A549 (cell line): Measurements from ENCODE around the gene TXNIP. TPM values are rescaled to one million over a fixed set of nuclear protein-coding genes. Genes with fewer than 3 reads are reported as not detected.

Experiments used
- ATAC-seq, 2 experiments: fragments of 200-7000 bp in 1 of 2; fragments of >200 bp in 1 of 2; cut with Nextera tagmentation in 1 of 2; cut with Tn5 transposase in 1 of 2; 3 replicates each; pipeline versions ENCODE4 v1.8.0 to v1.9.1; 2018 to 2020; ENCODE audit warnings: mild to moderate bottlenecking in 1 of 2, moderate library complexity in 1 of 2
- CTCF ChIA-PET: fragments of 300-600 bp; sonication (Branson Sonifier 250); formaldehyde crosslinking; extraction: SDS; loops from one replicate; lab custom pipeline; 2021; ENCODE audit warnings: antibody characterized with exemption, inconsistent platforms; lab: Yijun Ruan, JAX
- POLR2A ChIA-PET: fragments of 350-600 bp; formaldehyde crosslinking; extraction: SDS; loops from one replicate; lab custom pipeline; 2021; ENCODE audit warnings: antibody characterized with exemption, inconsistent platforms; lab: Yijun Ruan, JAX
- DNase-seq, 2 experiments: peaks; one replicate each; pipeline versions ENCODE4 v3.0.0 to v3.0.0-alpha.2; 2011 to 2016; ENCODE audit warnings: low read depth in 1 of 2, low spot score in 1 of 2
- FAIRE-seq: peaks from 2 replicates; lab custom pipeline; 2011; peaks lifted over from hg19 to GRCh38; lab: Jason Lieb, UNC
- H3K27ac ChIP-seq, 2 experiments: fragments of >200 bp; sonication (Bioruptor Twin); formaldehyde crosslinking; 3 replicates each; pipeline ENCODE4 v1.5.1; 2016 to 2017
- H3K4me1 ChIP-seq: fragments of >200 bp; sonication (Bioruptor Twin); formaldehyde crosslinking; 3 replicates; pipeline ENCODE4 v1.6.1; 2016
- H3K4me2 ChIP-seq: fragments of >200 bp; sonication (Bioruptor Twin); formaldehyde crosslinking; 3 replicates; pipeline ENCODE4 v1.6.1; 2016
- H3K4me3 ChIP-seq: fragments of >200 bp; sonication (Bioruptor Twin); formaldehyde crosslinking; 3 replicates; pipeline ENCODE4 v1.5.1; 2016
- H3K9me3 ChIP-seq: fragments of >200 bp; sonication (Bioruptor Twin); formaldehyde crosslinking; 3 replicates; pipeline ENCODE4 v1.6.1; 2016
- CBX8 ChIP-seq: fragments of 200-600 bp; sonication (generic); IDR thresholded peaks from 2 replicates; pipeline ENCODE4 v1.6.1; 2016
- CHD2 ChIP-seq: fragments of 150-350 bp; IDR thresholded peaks from 2 replicates; pipeline ENCODE4 v1.6.1; 2014; ENCODE audit warnings: low read length; ENCODE audit not compliant: partially characterized antibody
- EHF ChIP-seq: fragments of 250-450 bp; sonication (Bioruptor Pico); IDR thresholded peaks from 2 replicates; pipeline ENCODE4 v1.5.0; 2020; ENCODE audit warnings: mild to moderate bottlenecking
- EP300 ChIP-seq, 2 experiments: fragments of >200 bp; sonication (Bioruptor Twin); formaldehyde crosslinking; IDR thresholded peaks; 2 replicates in 1 of 2; 3 replicates in 1 of 2; pipeline ENCODE4 v1.6.1; 2016 to 2017
- ESRRA ChIP-seq: fragments of 150-350 bp; IDR thresholded peaks from 2 replicates; pipeline ENCODE4 v1.6.1; 2014; ENCODE audit warnings: mild to moderate bottlenecking, low read length, borderline replicate concordance
- FOSB ChIP-seq: fragments of 250-450 bp; sonication (Bioruptor Pico); IDR thresholded peaks from 2 replicates; pipeline ENCODE4 v1.5.0; 2020; ENCODE audit warnings: mild to moderate bottlenecking, moderate library complexity
- FOXS1 ChIP-seq: fragments of 250-450 bp; sonication (Bioruptor Pico); IDR thresholded peaks from 2 replicates; pipeline ENCODE4 v1.5.0; 2020; ENCODE audit warnings: mild to moderate bottlenecking, moderate library complexity
- HDAC2 ChIP-seq: fragments of 200-600 bp; sonication (generic); IDR thresholded peaks from 2 replicates; pipeline ENCODE4 v1.6.1; 2016
- HOXA7 ChIP-seq: fragments of 250-450 bp; sonication (Bioruptor Pico); IDR thresholded peaks from 2 replicates; pipeline ENCODE4 v1.5.0; 2020; ENCODE audit warnings: mild to moderate bottlenecking, moderate library complexity
- HOXB13 ChIP-seq: fragments of 250-450 bp; sonication (Bioruptor Pico); IDR thresholded peaks from 2 replicates; pipeline ENCODE4 v1.5.0; 2020; ENCODE audit warnings: low read depth, mild to moderate bottlenecking, moderate library complexity
- KDM5A ChIP-seq: fragments of 200-600 bp; sonication (generic); IDR thresholded peaks from 2 replicates; pipeline ENCODE4 v1.6.1; 2016; ENCODE audit warnings: antibody characterized with exemption, mild to moderate bottlenecking
- MAZ ChIP-seq: fragments of 150-350 bp; IDR thresholded peaks from 2 replicates; pipeline ENCODE4 v1.6.1; 2014; ENCODE audit warnings: antibody characterized with exemption, low read depth, low read length, borderline replicate concordance
- NPAS2 ChIP-seq: fragments of 250-450 bp; sonication (Bioruptor Pico); IDR thresholded peaks from 2 replicates; pipeline ENCODE4 v1.8.0; 2022; ENCODE audit warnings: mild to moderate bottlenecking, moderate library complexity, borderline replicate concordance
- RAD21 ChIP-seq, 2 experiments: fragments of >200 bp in 1 of 2; sonication (Bioruptor Twin) in 1 of 2; formaldehyde crosslinking in 1 of 2; IDR thresholded peaks in 1 of 2; conservative IDR thresholded peaks in 1 of 2; 2 replicates in 1 of 2; 3 replicates in 1 of 2; pipeline ENCODE4 v1.6.1; 2012 to 2018; ENCODE audit warnings: inconsistent platforms in 1 of 2
- RARB ChIP-seq: fragments of 250-450 bp; sonication (Bioruptor Pico); IDR thresholded peaks from 2 replicates; pipeline ENCODE4 v1.8.0; 2021; ENCODE audit warnings: mild to moderate bottlenecking, moderate library complexity
- RFX5 ChIP-seq: fragments of 450-650 bp; IDR thresholded peaks from 2 replicates; pipeline ENCODE4 v1.7.1; 2014; ENCODE audit warnings: antibody characterized with exemption, mild to moderate bottlenecking, moderate library complexity
- RNF2 ChIP-seq: fragments of 200-600 bp; sonication (generic); IDR thresholded peaks from 2 replicates; pipeline ENCODE4 v1.6.1; 2016; ENCODE audit warnings: low read depth, mild to moderate bottlenecking, antibody characterized with exemption, moderate library complexity, borderline replicate concordance
- SMC3 ChIP-seq: fragments of >200 bp; sonication (Bioruptor Twin); formaldehyde crosslinking; IDR thresholded peaks from 3 replicates; pipeline ENCODE4 v1.6.1; 2018; ENCODE audit warnings: inconsistent platforms
- SREBF2 ChIP-seq: fragments of 450-650 bp; IDR thresholded peaks from 2 replicates; pipeline ENCODE4 v1.6.1; 2014; ENCODE audit warnings: mild to moderate bottlenecking, moderate library complexity
- TFCP2L1 ChIP-seq: fragments of 250-450 bp; sonication (Bioruptor Pico); IDR thresholded peaks from 2 replicates; pipeline ENCODE4 v1.5.0; 2021; ENCODE audit warnings: mild to moderate bottlenecking
- WGBS: methylation state at CpG from one replicate; pipeline ENCODE4 v1.1.6; 2017; ENCODE audit errors: missing lambda C conversion rate; 5-methylcytosine and 5-hydroxymethylcytosine counted together
- polyA plus RNA-seq, 4 experiments: library from polyadenylated mRNA; depleted of rRNA in 3 of 4; stranded (reverse); fragments of >200 nt; fragmentation: RNase III in 1 of 4; extraction: RNeasy Plus Mini Kit Qiagen cat#74134 plus additional on column Dnase treatment in 1 of 4; gene quantifications; 2 replicates in 3 of 4; 3 replicates in 1 of 4; pipeline ENCODE4 v1.2.3, GENCODE V29; 2011 to 2017
- TF ChIP-seq, protein P1 (sequence below): IDR thresholded peaks from 2 replicates; pipeline ENCODE4 v1.6.1; 2012
- TF ChIP-seq, protein P2 (sequence below): IDR thresholded peaks from 2 replicates; pipeline ENCODE4 v1.6.1; 2012

Gene TXNIP
- polyA plus RNA-seq, 2 of the 4 experiments (the other 2 are of a cell fraction): 3.1 TPM; not detected in 1

DNA sequence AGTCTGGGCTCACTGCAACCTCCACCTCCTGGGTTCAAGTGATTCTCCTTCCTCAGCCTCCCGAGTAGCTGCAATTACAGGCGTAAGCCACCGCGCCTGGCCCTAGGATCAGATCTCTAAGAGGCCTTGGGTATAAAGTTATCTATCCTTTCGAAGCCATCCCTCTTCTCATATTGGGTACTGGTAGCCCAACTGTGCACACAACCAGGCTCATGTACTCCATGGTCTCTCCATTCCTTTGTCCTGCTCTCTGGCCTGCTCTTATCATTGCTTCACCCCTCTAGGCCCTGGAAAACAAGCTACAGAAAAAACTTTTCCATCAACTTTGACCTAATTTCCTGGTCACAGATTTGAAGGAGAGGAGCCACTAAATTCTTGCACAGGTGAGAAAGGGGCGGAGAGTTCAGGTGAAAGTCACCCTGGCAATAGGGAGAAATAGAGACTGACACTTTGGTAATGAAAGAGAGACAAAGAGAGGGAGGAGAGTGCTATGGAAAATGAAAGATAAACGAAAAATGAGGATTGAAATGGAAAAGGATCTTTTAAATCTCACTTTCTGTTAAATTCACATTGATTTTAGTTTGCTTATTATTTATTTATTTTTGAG, 6.0 kb downstream of the TXNIP start:
- WGBS: 73% methylated on average over 7 of the region's 7 CpGs
- no peak for DNase-seq

DNA sequence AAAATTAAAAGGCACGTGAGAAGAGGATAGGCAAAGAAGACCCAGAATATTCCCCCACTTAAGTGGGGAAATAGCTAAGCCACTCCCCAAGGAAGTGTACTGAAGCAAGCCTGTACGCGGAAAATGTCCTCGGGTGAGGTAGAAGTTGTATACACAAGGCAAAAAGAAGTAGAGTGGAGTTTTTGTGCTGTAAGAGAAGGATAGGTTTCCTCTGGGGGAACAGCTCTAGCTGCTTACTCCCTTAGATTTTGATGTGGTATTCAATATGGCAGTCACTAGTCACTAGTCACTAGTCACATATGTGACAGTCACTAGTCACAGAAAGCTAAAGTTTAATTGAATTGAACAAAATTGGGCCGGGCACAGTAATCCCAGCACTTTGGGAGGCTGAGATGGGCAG, 7.6 kb downstream of the TXNIP start:
- ChIA-PET POLR2A (no interaction called here), CTCF (interaction anchor here (1.0 to 24.2 kb wide), 6 partner anchors 10 to 44 kb away, joined by 3 to 566 read pairs (median 4); partner anchors contain the start of gene HJV)
- no peak overlapping the region for H3K4me2 ChIP-seq
- H3K4me3 ChIP-seq: no peak overlapping the region
- DNase-seq: no peak
- no peak for FAIRE-seq
- 69% methylated on average over 5 of the region's 5 CpGs for WGBS
- ATAC-seq: no peak
- TF ChIP-seq NPAS2 (CRISPR knock-in tag): no peak
- TF ChIP-seq ESRRA: no peak
- TF ChIP-seq HOXA7 (CRISPR knock-in tag): no peak
- TF ChIP-seq CHD2: no peak
- no peak for TF ChIP-seq SREBF2
- no peak for TF ChIP-seq FOXS1 (CRISPR knock-in tag)
- TF ChIP-seq, protein P1, sequence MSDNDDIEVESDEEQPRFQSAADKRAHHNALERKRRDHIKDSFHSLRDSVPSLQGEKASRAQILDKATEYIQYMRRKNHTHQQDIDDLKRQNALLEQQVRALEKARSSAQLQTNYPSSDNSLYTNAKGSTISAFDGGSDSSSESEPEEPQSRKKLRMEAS: no peak
- TF ChIP-seq EHF (CRISPR knock-in tag): no peak
- TF ChIP-seq CBX8: no peak
- no peak for TF ChIP-seq RNF2
- no peak for TF ChIP-seq TFCP2L1 (CRISPR knock-in tag)
- H3K27ac ChIP-seq: no peak overlapping the region
- H3K9me3 ChIP-seq: no peaks in the 10 kb centered on the region
- peaks cover 11% of the 10 kb centered on the region; the same call in 2 of the 3 replicates for H3K4me1 ChIP-seq

More for the DNA sequence above, 6.0 kb downstream of the TXNIP start:
- ChIA-PET CTCF (interaction anchor here (0.8 to 24.2 kb wide), 5 partner anchors 11 to 99 kb away, joined by 3 to 566 read pairs (median 3); partner anchors contain the start of gene HJV), POLR2A (no interaction called here)
- Histone ChIP-seq H3K4me3 (no peak overlapping the region), H3K4me1 (peaks cover 9% of the 10 kb centered on the region; the same call in 2 of the 3 replicates), H3K9me3 (no peaks in the 10 kb centered on the region), H3K27ac (no peak overlapping the region), H3K4me2 (no peak overlapping the region)
- ATAC-seq (no peak), FAIRE-seq (no peak)
- TF ChIP-seq NPAS2 (CRISPR knock-in tag) (no peak), EP300 (IDR thresholded peaks at IDR 0.05) (no peak), FOSB (CRISPR knock-in tag) (no peak), EHF (CRISPR knock-in tag) (no peak), FOXS1 (CRISPR knock-in tag) (no peak), SMC3 (no peak), MAZ (no peak), CBX8 (no peak), KDM5A (no peak), HDAC2 (no peak), RAD21 (conservative IDR thresholded peaks at IDR 0.05 in 1 of 2, IDR thresholded peaks at IDR 0.05 in 1 of 2) (no peak), RFX5 (no peak)
- TF ChIP-seq, protein P1: no peak
- TF ChIP-seq, protein P2, sequence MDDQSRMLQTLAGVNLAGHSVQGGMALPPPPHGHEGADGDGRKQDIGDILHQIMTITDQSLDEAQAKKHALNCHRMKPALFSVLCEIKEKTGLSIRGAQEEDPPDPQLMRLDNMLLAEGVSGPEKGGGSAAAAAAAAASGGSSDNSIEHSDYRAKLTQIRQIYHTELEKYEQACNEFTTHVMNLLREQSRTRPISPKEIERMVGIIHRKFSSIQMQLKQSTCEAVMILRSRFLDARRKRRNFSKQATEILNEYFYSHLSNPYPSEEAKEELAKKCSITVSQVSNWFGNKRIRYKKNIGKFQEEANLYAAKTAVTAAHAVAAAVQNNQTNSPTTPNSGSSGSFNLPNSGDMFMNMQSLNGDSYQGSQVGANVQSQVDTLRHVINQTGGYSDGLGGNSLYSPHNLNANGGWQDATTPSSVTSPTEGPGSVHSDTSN: no peak
- TF ChIP-seq, all 56 proteins: peak for 0

DNA sequence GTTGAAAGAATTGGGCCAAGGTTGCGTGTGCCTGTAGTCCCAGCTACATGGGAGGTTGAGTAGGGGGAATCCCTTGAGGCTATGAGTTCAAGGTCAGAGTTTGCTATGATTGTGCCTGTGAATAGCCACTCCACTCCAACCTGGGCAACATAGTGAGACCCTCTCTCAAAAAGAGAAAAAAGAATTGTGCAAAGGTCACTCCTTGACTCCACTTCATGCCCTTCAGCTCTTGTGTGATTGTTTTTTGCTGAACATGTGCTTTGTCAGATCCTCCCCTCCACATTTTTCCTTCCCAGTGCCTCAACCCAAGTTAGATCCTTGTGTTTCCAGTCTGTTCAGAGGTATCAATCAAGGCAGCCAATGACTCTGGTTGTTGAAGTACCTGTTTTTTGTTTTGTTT, 8.5 kb downstream of the TXNIP start:
- no peak overlapping the region for H3K4me3 ChIP-seq
- H3K27ac ChIP-seq: no peak overlapping the region
- DNase-seq: no peak
- peaks cover 11% of the 10 kb centered on the region; the same call in 2 of the 3 replicates for H3K4me1 ChIP-seq
- H3K9me3 ChIP-seq: no peaks in the 10 kb centered on the region
- FAIRE-seq: no peak
- POLR2A ChIA-PET: no interaction called here
- H3K4me2 ChIP-seq: no peak overlapping the region
- ATAC-seq: no peak
- no peak for TF ChIP-seq EHF (CRISPR knock-in tag)
- TF ChIP-seq HOXB13 (CRISPR knock-in tag): no peak
- TF ChIP-seq RARB: no peak
- TF ChIP-seq, all 56 proteins: peak for 0
- CTCF ChIA-PET: interaction anchor here (1.1 to 24.2 kb wide), 5 partner anchors 9 to 96 kb away, joined by 3 to 566 read pairs (median 8); partner anchors contain the start of gene HJV
- WGBS: 85% methylated on average over 1 of the region's 1 CpG
